PFSK-1 (cell line): ENCODE measurements around the gene ERCC5.

Experiments used
- FOXP2 ChIP-seq: optimal IDR thresholded peaks from 2 replicates; pipeline ENCODE3; 2011; ENCODE audit warnings: borderline replicate concordance, control low read depth, inconsistent platforms; ENCODE audit not compliant: insufficient read depth; ENCODE audit errors: extremely low read length, extremely low read depth
- POLR2AphosphoS5 ChIP-seq: IDR thresholded peaks from 2 replicates; pipeline ENCODE4 v1.6.1; 2012; ENCODE audit warnings: low read depth, mild to moderate bottlenecking, control low read depth, low read length, moderate library complexity
- REST ChIP-seq, 2 experiments: IDR thresholded peaks; 2 replicates each; pipeline versions ENCODE4 v1.6.1 to v1.8.0; 2011 to 2012; ENCODE audit warnings: low read depth in 2 of 2, low read length in 2 of 2, control low read depth in 1 of 2, inconsistent platforms in 1 of 2, mild to moderate bottlenecking in 1 of 2, moderate library complexity in 1 of 2; ENCODE audit not compliant: insufficient read depth in 1 of 2
- SIN3A ChIP-seq: IDR thresholded peaks from 2 replicates; pipeline ENCODE4 v1.6.1; 2012; ENCODE audit warnings: mild to moderate bottlenecking, low read length, moderate library complexity, borderline replicate concordance; ENCODE audit not compliant: insufficient read depth
- TAF1 ChIP-seq: IDR thresholded peaks from 2 replicates; pipeline ENCODE4 v1.6.1; 2012; ENCODE audit warnings: low read length, control low read depth, borderline replicate concordance; ENCODE audit not compliant: insufficient read depth

GRCh38 chr13:102805680-102806079 is 40.2 kb upstream of the ERCC5 start:
- no peak for TF ChIP-seq POLR2AphosphoS5
- TF ChIP-seq FOXP2: no peak
- no peak for TF ChIP-seq TAF1
- TF ChIP-seq REST (IDR thresholded peaks at IDR 0.05; ENCODE audit: insufficient read depth in 1 of 2, low read depth in 2 of 2, low read length in 2 of 2): no peak
- TF ChIP-seq SIN3A: no peak
